Left ventricle myocardium superior (tissue), 1 donor: ENCODE data around the gene IGSF3. TPM values are rescaled to one million over a fixed set of nuclear protein-coding genes. Genes with fewer than 3 reads are reported as not detected.

Experiments
- ATAC-seq: fragments of 200-7000 bp; cut with Tn5 transposase; one replicate; pipeline ENCODE4 v1.9.1; 2020; ENCODE audit warnings: mild to moderate bottlenecking, moderate library complexity
- DNase-seq: peaks from one replicate; pipeline ENCODE4 v3.0.0-alpha.2; 2020
- intact Hi-C: fragments of 100-400 bp; cut with micrococcal nuclease; formaldehyde crosslinking; loops from one replicate; pipeline ENCODE4 v1.11.0; 2022
- total RNA-seq: library from RNA; stranded (reverse); fragmentation: NEBNext Ultra II Directional; extraction: Animal tissue kit (Norgen Biotek cat#: 25700); gene quantifications from one replicate; pipeline ENCODE4 v1.2.1, GENCODE V29; 2021
- donor health status: DM: no; HTN: yes; CAD: no; lungs with severe emphysema.

IGSF3 gene
- total RNA-seq, 1 donor from 2014 or later: 11.7 TPM

DNA sequence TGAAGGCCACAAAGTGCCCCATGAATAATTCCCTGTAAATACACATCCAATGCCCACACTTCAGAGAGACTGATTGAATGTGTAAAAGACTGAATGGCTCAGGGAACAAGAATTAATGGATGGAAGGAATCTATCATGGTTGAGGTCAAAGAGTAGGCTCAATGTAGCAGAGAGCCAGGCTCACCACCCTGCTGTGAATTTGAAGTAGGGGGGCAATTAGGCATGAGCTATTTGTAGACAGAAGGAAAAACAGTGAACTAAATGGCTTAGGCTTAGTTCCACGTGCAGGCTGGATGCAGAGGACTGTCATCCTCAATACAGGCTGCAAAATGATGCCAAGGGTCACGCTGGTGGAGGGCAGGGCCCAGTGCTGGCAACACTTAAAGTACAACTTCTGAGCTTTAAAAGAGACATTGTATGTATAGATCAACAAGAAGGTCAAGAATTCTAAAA lies 22.9 kb upstream of the IGSF3 start:
- intact Hi-C loops: no loop called here

DNA sequence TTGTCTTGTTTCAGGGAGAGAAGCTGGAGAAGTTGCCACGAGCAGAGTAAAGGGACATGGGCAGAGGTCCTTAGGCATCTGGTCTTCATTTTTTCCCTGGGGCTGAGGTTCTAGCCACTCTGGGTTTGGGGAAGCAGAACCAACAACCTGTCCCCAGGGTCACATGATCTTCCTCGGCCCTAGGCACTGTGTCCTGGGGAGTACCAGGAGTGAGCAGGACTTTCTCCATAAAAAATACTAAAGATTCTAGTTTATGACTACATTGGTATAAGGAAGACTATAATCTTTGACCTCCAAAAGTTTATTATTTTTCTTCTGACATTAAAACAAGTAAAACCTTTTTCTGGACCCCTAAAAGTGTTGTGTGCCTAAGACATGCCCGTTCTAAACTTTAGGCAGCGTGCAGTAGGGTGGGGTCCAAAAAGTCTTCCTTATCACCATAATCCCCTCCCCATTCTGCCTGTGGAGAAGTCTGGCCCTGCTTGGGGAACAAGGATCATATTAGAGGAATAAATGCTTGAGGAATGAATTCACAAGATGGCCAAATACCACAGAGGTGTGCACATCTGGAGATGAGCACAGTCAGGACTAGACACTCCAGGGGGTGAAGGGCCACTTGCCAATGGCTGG lies 19.3 kb upstream of the IGSF3 start:
- intact Hi-C loops: no loop called here
- DNase-seq: no peak
- no peak for ATAC-seq

More for the DNA sequence above, 22.9 kb upstream of the IGSF3 start:
- ATAC-seq (no peak), DNase-seq (no peak)

DNA sequence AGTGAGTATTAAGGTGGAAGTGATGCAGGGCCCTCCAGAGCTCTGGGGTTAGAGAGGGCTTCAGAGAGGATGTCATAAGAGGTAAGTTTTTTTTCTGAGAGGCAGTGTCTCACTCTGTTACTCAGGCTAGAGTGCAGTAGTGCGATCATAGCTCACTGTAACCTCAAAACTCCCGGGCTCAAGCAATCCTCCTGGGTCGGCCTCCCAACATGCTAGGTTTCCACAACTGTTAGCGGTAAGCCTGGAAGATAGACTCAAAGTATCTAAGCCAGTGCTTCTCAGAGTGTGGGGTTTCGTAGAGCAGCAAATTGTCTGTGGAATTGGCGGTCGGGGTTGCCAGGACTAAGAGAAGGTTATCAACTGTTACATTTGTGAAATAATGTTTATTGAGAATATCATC lies 18.6 kb upstream of the IGSF3 start:
- ATAC-seq: no peak
- intact Hi-C loops: no loop called here
- DNase-seq: no peak

- DNase-seq (no peak), ATAC-seq (no peak)
- intact Hi-C loops: no loop called here
Measured at GRCh38 chr1:116684575-116684974, 17.0 kb upstream of the IGSF3 start.

DNA sequence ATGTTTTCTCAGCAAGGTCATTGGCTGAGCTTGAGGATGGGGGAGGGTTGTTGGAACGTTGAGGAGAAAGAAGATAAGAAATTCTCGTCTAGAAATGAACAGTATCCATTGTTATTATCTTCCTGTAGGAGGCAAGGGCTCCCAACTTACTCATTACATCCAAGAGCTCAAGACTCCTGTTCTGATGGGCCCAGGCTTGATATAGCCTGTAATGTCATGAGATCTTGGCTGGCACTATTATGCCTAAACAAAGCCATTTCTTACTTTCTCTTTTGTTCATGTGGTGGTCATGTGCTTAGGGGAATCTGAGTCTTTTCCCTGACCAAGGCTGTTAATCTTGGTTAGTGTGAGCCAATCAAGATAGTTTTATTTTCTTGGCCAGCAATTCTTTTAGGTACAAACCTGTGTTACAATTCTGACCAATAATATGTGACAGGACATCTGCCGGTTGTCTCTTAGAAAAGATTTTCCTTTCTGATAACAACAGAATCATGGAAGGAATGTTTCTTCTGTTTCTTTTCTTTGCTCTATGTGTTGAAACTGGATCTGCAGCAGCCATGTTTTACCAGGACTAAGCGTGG lies 15.2 kb upstream of the IGSF3 start:
- ATAC-seq (no peak), DNase-seq (no peak)
- intact Hi-C loops: no loop called here

GRCh38 chr1:116681343-116681899 lies 13.9 kb upstream of the IGSF3 start:
- intact Hi-C loops: no loop called here
- DNase-seq (no peak), ATAC-seq (no peak)

- DNase-seq (no peak), ATAC-seq (no peak)
- intact Hi-C loops: no loop called here
Measured at GRCh38 chr1:116680752-116681151, 13.2 kb upstream of the IGSF3 start.

GRCh38 chr1:116679828-116680628 lies 12.5 kb upstream of the IGSF3 start:
- ATAC-seq: no peak
- intact Hi-C loops: no loop called here
- no peak for DNase-seq

- no peak for DNase-seq
- intact Hi-C loops: no loop called here
- no peak for ATAC-seq
Measured at GRCh38 chr1:116679091-116679827, 11.7 kb upstream of the IGSF3 start.

DNA sequence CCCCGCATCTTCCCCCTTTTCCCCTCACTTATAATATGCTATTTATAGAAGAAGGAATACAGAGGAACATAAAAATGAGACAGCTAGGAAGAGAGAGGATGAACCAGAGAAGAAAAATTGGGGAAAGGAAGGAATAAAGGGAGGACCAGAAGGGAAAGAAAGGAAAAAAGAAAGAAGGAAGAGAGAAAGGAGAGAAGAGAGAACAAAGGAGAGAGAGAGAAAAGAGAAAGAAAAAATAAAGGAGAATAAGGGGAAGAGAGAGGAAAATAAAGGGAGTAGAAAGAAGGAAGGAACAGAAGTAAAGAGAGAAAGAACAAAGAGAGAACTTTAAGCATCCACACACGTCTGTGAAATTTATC lies 11.2 kb upstream of the IGSF3 start:
- no peak for DNase-seq
- ATAC-seq: no peak
- intact Hi-C loops: no loop called here

- intact Hi-C loops: no loop called here
- DNase-seq (no peak), ATAC-seq (no peak)
Measured at GRCh38 chr1:116677474-116678062, 10.0 kb upstream of the IGSF3 start.

DNA sequence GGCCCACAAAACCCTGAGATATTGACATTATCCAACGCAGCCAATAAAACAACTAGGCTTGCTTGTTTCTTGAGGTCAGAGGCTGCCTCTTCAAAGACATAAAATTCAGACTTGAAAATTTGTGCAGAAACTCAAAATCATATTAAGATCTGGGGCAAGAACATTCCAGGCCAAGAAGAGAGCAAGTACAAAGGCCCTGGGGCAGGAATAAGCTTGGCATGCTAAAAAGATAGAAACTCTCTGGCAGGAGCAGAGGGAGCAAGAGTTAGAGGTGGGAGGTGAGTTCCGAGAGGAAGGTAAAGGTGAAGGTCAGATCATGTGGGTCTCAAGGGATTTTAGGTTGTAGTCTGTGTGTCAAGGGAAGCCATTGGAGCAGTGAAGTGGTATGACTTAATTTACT lies 8.8 kb upstream of the IGSF3 start:
- intact Hi-C loops: no loop called here
- ATAC-seq: no peak
- no peak for DNase-seq

GRCh38 chr1:116674751-116675150 lies 7.2 kb upstream of the IGSF3 start:
- intact Hi-C loops: no loop called here

DNA sequence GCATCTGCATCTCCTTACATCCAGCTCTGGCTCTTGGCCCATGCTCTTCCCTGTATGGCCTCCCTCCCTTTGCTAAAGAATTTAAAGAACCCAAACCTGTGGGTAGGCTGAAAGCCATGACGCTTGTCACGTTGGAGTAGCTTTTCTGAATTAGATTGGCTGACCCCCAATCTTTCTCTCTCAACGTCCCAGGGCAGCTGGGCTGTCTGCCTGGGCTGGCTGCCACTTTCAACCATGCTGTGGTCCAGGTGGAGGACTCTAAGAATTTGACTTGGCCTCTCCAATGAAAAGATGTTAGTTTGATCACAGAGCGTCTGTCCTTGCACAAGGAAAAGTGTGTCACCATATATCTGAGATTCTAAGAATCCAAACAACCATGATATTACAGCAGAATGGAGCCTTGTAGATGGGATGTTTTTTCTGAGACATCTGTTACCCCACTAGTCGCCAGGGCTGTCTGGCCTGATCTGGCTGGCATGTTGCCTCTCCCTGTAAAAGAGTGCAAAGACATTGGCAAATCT lies 6.5 kb upstream of the IGSF3 start:
- intact Hi-C loops: no loop called here
- ATAC-seq: no peak

More at GRCh38 chr1:116674751-116675150, 7.2 kb upstream of the IGSF3 start:
- no peak for ATAC-seq
- no peak for DNase-seq

DNA sequence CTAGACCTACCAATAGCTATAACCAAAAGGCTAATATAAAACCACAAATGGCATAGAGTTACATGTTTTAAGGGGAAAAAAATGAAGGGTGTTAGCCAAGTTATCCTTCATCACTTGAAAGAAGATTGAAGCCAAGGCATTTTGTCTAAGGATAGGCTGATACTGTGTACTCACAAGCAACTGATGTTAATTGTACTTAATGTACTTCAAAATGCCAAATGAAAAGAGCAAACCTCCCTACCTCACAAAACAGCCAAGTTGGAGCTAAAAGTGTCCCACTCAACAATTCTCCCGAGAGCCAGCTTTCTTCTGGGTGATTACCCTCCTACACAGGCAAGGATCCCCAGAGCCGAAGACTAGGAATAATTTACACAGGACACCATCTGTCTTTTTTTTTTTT lies 4.4 kb upstream of the IGSF3 start:
- peak; percentile 21 for ATAC-seq
- intact Hi-C loops: loop anchor here (2.0 kb wide), 1 partner anchor 97 kb away; no protein-coding TSS in a partner anchor
- DNase-seq: no peak

More for the DNA sequence above, 6.5 kb upstream of the IGSF3 start:
- DNase-seq: no peak

GRCh38 chr1:116671072-116671760 lies 3.7 kb upstream of the IGSF3 start:
- intact Hi-C loops: loop anchor here (2.0 kb wide), 1 partner anchor 96 kb away; no protein-coding TSS in a partner anchor
- DNase-seq (no peak), ATAC-seq (no peak)

DNA sequence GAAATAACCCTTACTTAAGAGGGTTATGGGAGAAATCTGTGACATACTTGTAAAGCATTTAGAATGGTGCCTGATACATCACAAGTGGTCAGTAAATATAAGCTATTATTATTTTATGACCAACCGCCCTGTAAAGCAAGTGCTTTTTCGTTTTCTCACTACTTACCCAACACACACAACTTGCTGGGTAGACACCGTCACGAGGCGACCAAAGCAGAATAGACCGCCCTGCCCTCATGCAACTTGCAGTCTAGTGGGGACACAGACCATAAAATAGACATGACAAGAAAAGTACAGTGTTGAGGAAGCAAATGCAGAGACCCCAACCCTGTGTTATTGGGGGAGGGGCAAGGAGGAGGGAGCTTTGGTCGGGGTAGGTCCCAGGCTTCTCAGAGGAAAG lies 744 bp upstream of the IGSF3 start:
- intact Hi-C loops: no loop called here
- no peak for DNase-seq
- ATAC-seq: no peak

DNA sequence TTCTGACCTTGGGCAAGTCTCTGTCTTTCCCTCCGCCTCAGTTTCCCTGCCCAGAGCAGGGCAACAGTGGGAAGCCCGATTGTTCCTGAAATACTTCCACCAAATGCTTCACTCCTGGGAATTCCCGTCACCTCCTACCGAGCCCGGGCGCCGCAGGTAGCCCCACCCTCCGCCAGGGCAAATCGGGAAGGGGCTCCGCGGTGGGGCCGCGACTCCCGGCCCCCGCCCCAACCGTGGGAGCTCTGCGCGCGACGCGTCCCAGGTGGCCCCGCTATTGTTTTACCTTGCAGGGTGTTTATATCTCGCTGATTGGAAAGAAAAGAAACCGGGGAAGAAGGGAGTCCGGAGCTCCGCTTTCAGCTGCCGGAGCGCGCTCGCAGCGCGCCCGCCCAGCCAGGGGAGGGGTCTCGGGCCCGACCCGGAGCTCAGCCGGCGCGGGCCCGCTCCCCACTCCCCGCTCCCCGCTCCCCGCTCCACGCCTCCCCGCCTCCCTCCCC lies 407 bp downstream of the IGSF3 start:
- intact Hi-C loops: no loop called here
- ATAC-seq: peak; percentile 8
- DNase-seq: no peak
